HEK293 (cell line): Measurements from ENCODE around the gene NAGPA.

Experiments used
- CTCF ChIP-seq: fragments of 450-650 bp; formaldehyde crosslinking; IDR thresholded peaks from 2 replicates; pipeline ENCODE4 v1.5.1; 2016; ENCODE audit warnings: missing biosample characterization, missing genetic modification characterization
- PRDM1 ChIP-seq: fragments of 450-650 bp; formaldehyde crosslinking; IDR thresholded peaks from 2 replicates; pipeline ENCODE4; 2016; ENCODE audit warnings: missing biosample characterization, missing genetic modification characterization
- ZBTB20 ChIP-seq: fragments of 450-650 bp; formaldehyde crosslinking; IDR thresholded peaks from 2 replicates; pipeline ENCODE4 v1.5.1; 2016; ENCODE audit warnings: missing biosample characterization, missing genetic modification characterization

GRCh38 chr16:5045499-5046115 is 11.9 kb upstream of the NAGPA start:
- TF ChIP-seq PRDM1 (tag by site-specific recombination) (no peak), CTCF (tag by site-specific recombination) (no peak), ZBTB20 (tag by site-specific recombination) (no peak)
